GM19395 (cell line): ENCODE results near the gene CIAO1.
"Not testable (repeated sequence)": the region's sequence is repeated elsewhere in the genome, so short reads cannot be mapped to it uniquely, and the experiment has no call there.

Experiments used
- ATAC-seq: cut with Tn5 transposase; IDR thresholded peaks from one replicate; pipeline ENCODE4 v1.9.1; 2021; ENCODE audit warnings: mild to moderate bottlenecking, moderate library complexity; ENCODE audit not compliant: unreplicated experiment

CIAO1 gene

GRCh38 chr2:96265840-96266679 is at the start of gene CIAO1, which contains the start of gene TMEM127:
Gene CIAO1 (plus strand): TSS chr2:96266225. CDS start chr2:96266351, 126 bp downstream.
Gene TMEM127 (minus strand): TSS chr2:96265997. CDS start chr2:96265381, 616 bp downstream.
- ATAC-seq: peak; percentile 94

GRCh38 chr2:96218508-96219131 is 47.4 kb upstream of the CIAO1 start:
- no peak for ATAC-seq

GRCh38 chr2:96219959-96220358 is 46.1 kb upstream of the CIAO1 start:
- not testable (repeated sequence) for ATAC-seq

GRCh38 chr2:96221106-96221505 is 44.9 kb upstream of the CIAO1 start:
- not testable (repeated sequence) for ATAC-seq

GRCh38 chr2:96225016-96225533 is 41.0 kb upstream of the CIAO1 start:
- ATAC-seq: peak; percentile 88

GRCh38 chr2:96231316-96231715 is 34.7 kb upstream of the CIAO1 start:
- no peak for ATAC-seq

- no peak for ATAC-seq
These were observed 32.6 kb upstream of the CIAO1 start for GRCh38 chr2:96233436-96233835.

- peak; percentile 95 for ATAC-seq
These were observed 32.1 kb upstream of the CIAO1 start for GRCh38 chr2:96233880-96234316.

- no peak for ATAC-seq
These were observed 29.1 kb upstream of the CIAO1 start for GRCh38 chr2:96236882-96237281.

- ATAC-seq: no peak
These were observed 27.8 kb upstream of the CIAO1 start for GRCh38 chr2:96238266-96238665.

GRCh38 chr2:96239091-96239490 is 26.9 kb upstream of the CIAO1 start:
- ATAC-seq: no peak

- ATAC-seq: no peak
These were observed 26.2 kb upstream of the CIAO1 start for GRCh38 chr2:96239745-96240264.

GRCh38 chr2:96240341-96241038 is 25.5 kb upstream of the CIAO1 start:
- ATAC-seq: no peak

GRCh38 chr2:96241227-96241626 is 24.8 kb upstream of the CIAO1 start:
- ATAC-seq: no peak

GRCh38 chr2:96241900-96242611 is 24.0 kb upstream of the CIAO1 start:
- ATAC-seq: peak; percentile 89

- no peak for ATAC-seq
These were observed 22.2 kb upstream of the CIAO1 start for GRCh38 chr2:96243843-96244242.

GRCh38 chr2:96245609-96246390 is 20.2 kb upstream of the CIAO1 start:
- no peak for ATAC-seq

GRCh38 chr2:96247009-96247408 is 19.0 kb upstream of the CIAO1 start:
- ATAC-seq: no peak

GRCh38 chr2:96247896-96248295 is 18.1 kb upstream of the CIAO1 start:
- ATAC-seq: no peak

GRCh38 chr2:96248624-96249023 is 17.4 kb upstream of the CIAO1 start:
- no peak for ATAC-seq
